ENCODE measurements around the gene LINC00237.

LINC00237 gene

GRCh38 chr20:21074605-21075336, 31.4 kb downstream of the LINC00237 start:
- TF ChIP-seq CTCF (conservative IDR thresholded peaks at IDR 0.05; ENCODE audit: low read depth, low read length) = no peak
- no peak overlapping the region for H3K4me3 ChIP-seq (ENCODE audit: low read depth, low read length)
- no peak for DNase-seq (ENCODE audit: low read depth)

GRCh38 chr20:21067255-21067654, 38.9 kb downstream of the LINC00237 start:
- no peak overlapping the region for H3K4me3 ChIP-seq (ENCODE audit: low read depth, low read length)
- TF ChIP-seq CTCF (conservative IDR thresholded peaks at IDR 0.05; ENCODE audit: low read depth, low read length) = no peak
- no peak for DNase-seq (ENCODE audit: low read depth)

- H3K4me3 ChIP-seq (ENCODE audit: low read depth, low read length) = no peak overlapping the region
- no peak for DNase-seq (ENCODE audit: low read depth)
- TF ChIP-seq CTCF (conservative IDR thresholded peaks at IDR 0.05; ENCODE audit: low read depth, low read length) = no peak
Observed at GRCh38 chr20:21064924-21065323, 41.2 kb downstream of the LINC00237 start.

- no peak overlapping the region for H3K4me3 ChIP-seq (ENCODE audit: low read depth, low read length)
- no peak for TF ChIP-seq CTCF (conservative IDR thresholded peaks at IDR 0.05; ENCODE audit: low read depth, low read length)
- no peak for DNase-seq (ENCODE audit: low read depth)
Observed at GRCh38 chr20:21063276-21063675, 42.9 kb downstream of the LINC00237 start.

GRCh38 chr20:21053002-21053762, 53.0 kb downstream of the LINC00237 start:
- DNase-seq (ENCODE audit: low read depth) = no peak
- H3K4me3 ChIP-seq (ENCODE audit: low read depth, low read length) = no peak overlapping the region
- no peak for TF ChIP-seq CTCF (conservative IDR thresholded peaks at IDR 0.05; ENCODE audit: low read depth, low read length)

GRCh38 chr20:21052686-21053001, 53.5 kb downstream of the LINC00237 start:
- TF ChIP-seq CTCF (conservative IDR thresholded peaks at IDR 0.05; ENCODE audit: low read depth, low read length) = no peak
- no peak overlapping the region for H3K4me3 ChIP-seq (ENCODE audit: low read depth, low read length)

GRCh38 chr20:21052241-21052640, 53.9 kb downstream of the LINC00237 start:
- TF ChIP-seq CTCF (conservative IDR thresholded peaks at IDR 0.05; ENCODE audit: low read depth, low read length) = no peak
- H3K4me3 ChIP-seq (ENCODE audit: low read depth, low read length) = no peak overlapping the region
- DNase-seq (ENCODE audit: low read depth) = no peak

More at GRCh38 chr20:21052686-21053001, 53.5 kb downstream of the LINC00237 start:
- DNase-seq (ENCODE audit: low read depth) = no peak
